HepG2 (cell line): ENCODE measurements around the gene TELO2.

ENCODE experiments used
- CTCF ChIP-seq: sonication (generic); formaldehyde crosslinking; IDR thresholded peaks from 2 replicates; pipeline ENCODE4 v1.5.0; 2020; ENCODE audit warnings: mild to moderate bottlenecking, missing genetic modification reagents, moderate library complexity
- EZH2 ChIP-seq: conservative IDR thresholded peaks from 2 replicates; pipeline ENCODE4 v1.6.1; 2012; ENCODE audit warnings: mild to moderate bottlenecking, low read depth, low read length, moderate library complexity
- GABPA ChIP-seq, 2 experiments: IDR thresholded peaks; 2 replicates each; pipeline ENCODE4 v1.6.1; 2011 to 2016; ENCODE audit warnings: low read depth in 2 of 2, low read length in 1 of 2, missing biosample characterization in 1 of 2, missing genetic modification characterization in 1 of 2
- KAT7 ChIP-seq: IDR thresholded peaks from 2 replicates; pipeline ENCODE4 v1.6.1; 2018; ENCODE audit warnings: borderline replicate concordance, missing compliant biosample characterization
- PAX8 ChIP-seq: sonication (generic); formaldehyde crosslinking; IDR thresholded peaks from 2 replicates; pipeline ENCODE4 v1.8.0; 2022; ENCODE audit warnings: mild to moderate bottlenecking, missing genetic modification reagents, borderline replicate concordance
- SNRNP70 ChIP-seq: fragments of 200-400 bp; formaldehyde crosslinking; IDR thresholded peaks from 2 replicates; pipeline ENCODE4 v1.6.1; 2017; ENCODE audit warnings: mild to moderate bottlenecking, low read depth, low read length, moderate library complexity
- UBTF ChIP-seq: sonication (generic); formaldehyde crosslinking; IDR thresholded peaks from 2 replicates; pipeline ENCODE4 v1.4.0; 2020; ENCODE audit warnings: mild to moderate bottlenecking, missing genetic modification reagents
- ZFP37 ChIP-seq: sonication (generic); formaldehyde crosslinking; IDR thresholded peaks from 2 replicates; pipeline ENCODE4 v1.4.0; 2020; ENCODE audit warnings: missing genetic modification reagents, borderline replicate concordance
- ZFP91 ChIP-seq: sonication (generic); formaldehyde crosslinking; IDR thresholded peaks from 2 replicates; pipeline ENCODE4 v1.9.0; 2022; ENCODE audit warnings: missing genetic modification reagents, mild to moderate bottlenecking, borderline replicate concordance
- ZNF556 ChIP-seq: sonication (generic); formaldehyde crosslinking; IDR thresholded peaks from 2 replicates; pipeline ENCODE4 v1.4.0; 2020; ENCODE audit warnings: mild to moderate bottlenecking, missing genetic modification reagents, borderline replicate concordance

- TF ChIP-seq UBTF (CRISPR knock-in tag) (no peak), PAX8 (CRISPR knock-in tag) (no peak), ZFP37 (CRISPR knock-in tag) (no peak), EZH2 (no peak), CTCF (no peak), ZNF556 (no peak), SNRNP70 (no peak), KAT7 (no peak), GABPA (IDR thresholded peaks at IDR 0.05; ENCODE audit: low read depth, low read length) (no peak), GABPA (CRISPR knock-in tag; IDR thresholded peaks at IDR 0.05; ENCODE audit: low read depth) (no peak), ZFP91 (no peak)
Measured at GRCh38 chr16:1468426-1468810, 24.7 kb upstream of the TELO2 start.
